GM19372 (cell line): Measurements from ENCODE around the gene SORBS1.

Experiments
- ATAC-seq: cut with Tn5 transposase; IDR thresholded peaks from one replicate; pipeline ENCODE4 v1.9.1; 2021; ENCODE audit warnings: mild to moderate bottlenecking, low read depth, moderate library complexity; ENCODE audit not compliant: unreplicated experiment

Gene SORBS1

DNA sequence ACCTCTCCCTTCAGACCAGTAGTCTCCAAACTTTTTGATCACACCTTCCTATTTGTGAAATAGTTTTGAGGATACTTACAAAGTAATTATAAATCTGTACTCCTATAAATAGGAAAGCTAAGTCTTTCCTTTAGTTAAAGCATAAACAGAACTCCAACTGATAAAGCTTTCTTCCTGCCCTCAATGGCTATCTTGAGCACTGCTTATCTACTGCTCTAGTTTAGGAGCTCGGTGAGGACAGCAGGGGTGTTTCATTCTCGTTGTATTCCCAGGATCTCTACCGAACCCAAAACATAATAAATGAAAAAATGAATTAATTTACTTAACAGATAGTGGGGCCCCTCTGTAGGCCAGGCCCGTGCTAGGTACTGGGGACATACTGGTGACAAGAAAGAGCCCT, 17.7 kb downstream of the SORBS1 start:
- ATAC-seq, result no peak

DNA sequence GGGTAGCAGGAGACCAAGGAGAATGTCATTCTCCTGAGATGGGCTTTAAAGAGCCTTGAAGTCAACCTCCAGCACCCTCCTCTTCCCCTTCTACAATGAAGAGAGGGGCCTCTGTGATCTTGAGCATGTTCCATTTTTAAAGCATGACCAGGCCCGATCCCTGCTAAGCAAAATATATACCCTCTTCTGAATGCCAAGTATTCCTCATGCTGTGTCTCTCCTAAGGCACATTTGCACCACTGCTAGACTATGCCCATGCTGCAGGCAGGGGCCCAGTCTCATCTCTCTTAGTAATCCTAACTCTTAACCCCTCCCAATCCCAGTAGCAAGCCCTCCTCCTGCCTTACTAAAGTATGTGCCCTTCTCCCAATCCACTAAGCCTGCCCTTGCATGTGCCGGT, 18.4 kb downstream of the SORBS1 start:
- ATAC-seq, result no peak

DNA sequence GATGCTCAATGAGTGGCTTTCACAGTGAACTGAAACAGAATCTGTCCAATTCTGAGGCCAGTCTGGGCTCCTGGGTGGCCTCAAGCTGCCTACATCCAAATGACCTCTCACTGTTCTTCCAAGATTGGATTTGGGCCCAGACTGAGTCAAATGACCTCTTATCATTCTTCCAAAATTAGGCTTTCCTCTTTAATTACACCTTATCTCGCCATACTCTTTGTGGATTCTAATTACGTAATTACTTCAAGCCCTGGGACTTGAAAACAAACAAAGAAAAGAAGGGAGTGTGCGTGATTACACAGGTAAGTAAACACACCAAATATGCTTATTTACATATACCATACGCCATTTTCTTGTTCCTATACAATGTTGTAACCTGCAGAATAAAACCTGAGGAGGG, 18.8 kb downstream of the SORBS1 start:
- ATAC-seq, result no peak

DNA sequence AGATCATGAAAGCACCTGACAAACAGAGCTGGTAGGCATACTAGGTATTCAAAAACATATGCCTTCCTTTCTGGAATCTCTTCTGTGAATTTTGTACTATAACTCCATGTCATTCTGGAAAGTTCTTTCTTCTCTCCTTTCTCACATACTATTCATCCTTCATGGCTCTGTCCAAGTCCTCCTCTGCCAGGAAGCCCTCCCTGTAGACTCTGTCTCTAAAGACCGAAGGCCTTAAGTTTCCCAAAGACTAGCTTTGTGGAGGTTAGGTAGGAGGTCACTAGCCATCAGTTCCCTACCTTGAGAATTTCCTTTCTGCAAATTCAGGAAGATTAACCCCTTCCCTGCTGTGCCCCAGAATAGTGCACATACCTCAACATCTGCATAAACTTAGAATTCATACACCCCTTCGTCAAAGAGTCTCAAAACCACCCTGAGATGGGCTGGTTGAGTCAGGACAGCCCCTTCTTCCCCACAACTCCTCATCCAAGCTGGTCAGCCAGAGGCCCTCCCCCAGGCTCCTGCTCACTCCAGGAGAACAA, 20.6 kb downstream of the SORBS1 start:
- no peak for ATAC-seq

DNA sequence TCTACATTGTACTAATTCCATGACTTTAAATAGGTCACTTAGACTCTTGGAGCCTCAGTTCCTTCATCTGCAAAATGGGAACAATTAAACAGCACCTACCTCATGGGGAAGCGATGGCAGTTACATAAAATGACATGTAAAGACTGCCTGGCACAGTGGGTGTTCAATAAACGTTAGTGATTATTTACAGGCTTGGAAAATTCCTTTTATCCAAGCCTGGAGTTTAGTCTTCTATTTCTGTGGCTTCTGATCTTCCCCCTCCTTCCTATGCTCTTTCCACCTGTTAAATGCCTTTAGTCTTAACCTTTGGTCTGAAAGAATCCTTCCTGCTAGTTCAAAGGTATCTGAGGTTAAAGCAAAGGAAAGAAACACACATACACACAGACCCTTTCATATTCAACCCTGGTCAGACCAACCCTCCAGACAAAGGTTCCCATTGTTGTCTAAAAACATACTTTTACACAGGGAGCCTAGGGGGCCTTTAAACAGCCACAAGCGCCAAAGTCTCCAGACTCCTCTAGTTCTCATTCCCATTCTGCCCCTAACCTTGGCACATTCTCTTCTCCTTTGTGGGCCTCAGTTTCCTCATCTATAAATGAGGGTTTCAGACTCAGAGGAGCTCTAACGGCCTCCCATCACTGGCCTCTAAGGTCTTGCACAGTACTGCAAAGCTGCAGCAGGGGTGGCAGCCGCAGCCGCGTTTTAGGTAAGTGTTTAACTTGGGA, 21.4 kb downstream of the SORBS1 start:
- no peak for ATAC-seq

DNA sequence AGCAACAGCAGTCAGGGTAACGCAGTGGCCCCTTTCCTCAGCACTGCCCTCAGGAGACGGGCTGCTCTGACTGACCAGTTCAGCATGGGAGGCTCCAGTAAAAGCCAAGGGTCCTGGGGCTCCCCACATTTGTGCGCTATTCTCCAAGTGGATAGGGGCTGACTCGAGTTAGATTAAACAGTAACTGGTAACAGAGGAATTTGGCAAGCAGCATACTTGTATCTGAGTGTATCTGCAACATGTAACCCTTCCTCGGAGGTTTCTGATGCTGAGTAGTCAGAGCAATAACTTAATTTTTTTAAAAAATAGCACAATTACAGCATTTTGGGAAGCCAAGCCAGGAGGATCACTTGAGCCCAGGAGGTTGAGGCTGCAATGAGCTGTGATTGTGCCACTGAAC, 22.8 kb downstream of the SORBS1 start:
- no peak for ATAC-seq

DNA sequence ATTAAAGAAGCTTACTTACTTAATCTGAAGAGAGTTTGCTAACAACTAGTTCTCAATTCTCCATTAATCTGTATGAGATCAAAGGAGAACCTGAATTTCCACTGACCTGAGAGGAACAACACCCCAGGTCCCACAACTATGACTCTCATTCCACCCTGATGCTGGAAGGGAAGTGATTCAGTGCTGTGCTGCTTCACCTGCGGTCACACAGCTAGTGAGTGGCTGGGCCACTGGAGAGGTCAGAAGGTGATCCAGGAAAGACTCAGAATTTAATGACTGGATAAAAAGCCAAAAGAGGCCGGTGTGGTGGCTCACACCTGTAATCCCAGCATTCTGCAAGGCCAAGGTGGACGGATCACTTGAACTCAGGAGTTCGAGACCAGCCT, 23.6 kb downstream of the SORBS1 start:
- ATAC-seq, result no peak

DNA sequence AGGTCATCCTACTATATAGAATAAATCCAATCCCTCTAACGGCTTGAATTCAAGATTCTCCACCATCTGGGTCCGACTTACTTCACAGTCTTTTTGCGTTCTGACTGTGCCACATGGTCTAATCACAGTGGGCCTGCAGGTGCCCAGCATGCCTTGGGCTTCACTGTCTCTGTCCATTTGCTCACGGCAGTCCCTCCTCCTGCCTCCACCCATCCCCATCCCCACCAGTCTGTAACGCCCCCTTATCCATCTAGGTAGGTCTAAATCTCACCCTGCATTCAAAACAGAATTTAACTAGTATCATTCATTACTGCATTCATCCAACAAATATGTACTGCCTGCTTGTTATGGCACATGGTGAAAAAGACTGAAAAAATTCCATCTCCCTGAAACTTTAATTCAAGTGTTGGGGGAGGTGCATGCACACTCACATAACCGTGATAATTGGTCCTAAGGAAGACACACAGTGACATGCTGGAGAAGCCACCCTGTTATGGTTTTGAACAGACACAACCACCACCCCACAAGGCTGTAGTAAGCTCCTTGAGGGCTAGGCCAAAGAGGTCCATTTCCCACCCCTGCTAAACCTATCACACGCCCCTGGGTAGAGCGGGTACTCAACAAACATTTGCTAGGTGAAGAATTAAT, 24.2 kb downstream of the SORBS1 start:
- ATAC-seq, result no peak

DNA sequence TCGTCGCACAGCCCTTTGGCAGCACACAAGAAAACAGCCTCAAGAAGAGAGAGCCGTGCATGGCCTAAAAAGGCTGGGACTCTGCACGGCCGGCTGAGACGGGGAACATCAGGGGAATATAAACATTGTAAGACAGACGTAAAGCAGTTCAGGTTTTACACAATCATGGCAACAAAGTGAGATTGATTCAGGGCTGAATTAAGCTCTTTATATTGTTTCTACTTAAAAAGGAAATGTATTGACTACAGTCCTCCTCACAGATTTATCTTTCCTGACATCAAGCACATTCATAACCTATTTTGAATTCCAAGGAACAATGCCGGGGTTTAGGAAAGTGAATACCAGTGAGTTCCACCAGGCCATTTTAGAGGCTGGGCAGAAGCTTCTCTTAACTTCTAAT, 25.2 kb downstream of the SORBS1 start:
- ATAC-seq, result no peak

DNA sequence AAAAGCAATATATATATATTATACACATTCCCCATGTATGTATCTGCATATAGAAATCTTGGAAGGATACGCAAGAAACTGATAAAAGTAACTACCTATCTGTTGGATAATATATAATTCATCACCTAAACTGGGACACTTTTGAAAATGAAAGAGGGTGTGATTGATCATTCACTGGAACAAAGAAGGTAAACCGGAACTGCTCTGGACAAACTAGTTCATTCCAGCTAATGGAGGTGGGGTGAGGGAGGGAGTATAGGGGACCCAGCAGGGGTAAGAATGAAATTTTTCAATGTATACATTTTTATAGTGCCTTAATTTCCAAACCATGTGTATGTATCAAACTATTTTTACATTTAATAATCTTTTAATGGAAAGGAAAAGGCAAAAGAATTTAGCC, 25.6 kb downstream of the SORBS1 start:
- no peak for ATAC-seq

DNA sequence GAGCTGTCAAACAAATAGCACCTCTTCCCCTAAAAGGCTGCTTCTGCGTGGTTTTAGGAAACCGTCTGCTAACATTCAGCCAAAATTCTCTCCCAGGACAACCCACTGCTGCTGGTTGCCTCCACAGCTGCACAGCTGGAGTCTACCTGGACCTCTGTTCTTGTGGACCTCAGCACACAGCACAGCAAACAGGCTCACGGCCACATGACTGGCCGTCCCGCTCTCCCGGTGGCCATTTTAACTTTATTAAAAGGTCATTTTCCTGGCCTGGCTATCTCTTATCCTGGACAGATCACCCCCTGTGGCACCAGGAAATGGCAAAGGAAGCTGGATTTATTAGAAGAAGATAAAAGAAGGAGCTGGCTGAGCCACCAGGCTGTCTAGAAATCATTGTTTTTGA, 27.6 kb downstream of the SORBS1 start:
- no peak for ATAC-seq

DNA sequence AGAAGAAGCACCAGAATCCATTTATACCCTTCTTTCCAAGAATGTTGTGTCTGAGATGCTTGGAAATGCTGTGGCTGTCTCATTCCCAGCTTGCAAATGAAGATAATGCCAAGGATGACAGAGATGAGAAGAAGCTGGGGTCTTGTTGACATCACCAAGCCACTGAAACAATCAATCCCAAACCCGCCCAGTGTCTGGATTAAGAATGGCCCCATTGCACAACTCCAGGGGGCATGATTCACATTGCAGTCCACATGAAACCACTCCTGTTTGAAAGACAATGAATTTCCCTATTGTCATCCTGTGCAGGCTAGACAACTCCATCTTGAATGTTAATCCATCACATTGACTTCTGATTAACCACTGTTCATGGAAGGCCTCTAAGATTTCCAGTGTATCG, 28.6 kb downstream of the SORBS1 start:
- ATAC-seq, result no peak

DNA sequence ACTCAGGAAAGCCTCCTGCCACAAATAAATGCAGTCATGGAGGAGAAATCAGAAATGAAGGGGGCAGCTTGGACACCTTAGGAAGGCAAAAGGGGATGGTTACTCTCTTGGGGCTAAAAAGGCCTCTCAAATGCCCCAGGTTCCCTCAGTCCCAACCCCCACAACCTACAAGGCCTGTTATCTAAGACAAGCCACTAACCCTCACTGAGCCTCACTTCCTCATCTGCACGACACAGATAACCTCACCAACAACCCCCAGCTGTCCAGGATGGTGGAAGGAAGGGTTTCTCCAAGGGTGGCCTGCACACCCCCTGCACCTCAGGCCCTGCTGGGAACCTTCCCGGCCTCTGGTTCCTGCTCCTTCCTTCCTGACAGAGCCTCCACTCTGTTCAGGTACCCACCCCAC, 29.2 kb downstream of the SORBS1 start:
- ATAC-seq, result no peak

DNA sequence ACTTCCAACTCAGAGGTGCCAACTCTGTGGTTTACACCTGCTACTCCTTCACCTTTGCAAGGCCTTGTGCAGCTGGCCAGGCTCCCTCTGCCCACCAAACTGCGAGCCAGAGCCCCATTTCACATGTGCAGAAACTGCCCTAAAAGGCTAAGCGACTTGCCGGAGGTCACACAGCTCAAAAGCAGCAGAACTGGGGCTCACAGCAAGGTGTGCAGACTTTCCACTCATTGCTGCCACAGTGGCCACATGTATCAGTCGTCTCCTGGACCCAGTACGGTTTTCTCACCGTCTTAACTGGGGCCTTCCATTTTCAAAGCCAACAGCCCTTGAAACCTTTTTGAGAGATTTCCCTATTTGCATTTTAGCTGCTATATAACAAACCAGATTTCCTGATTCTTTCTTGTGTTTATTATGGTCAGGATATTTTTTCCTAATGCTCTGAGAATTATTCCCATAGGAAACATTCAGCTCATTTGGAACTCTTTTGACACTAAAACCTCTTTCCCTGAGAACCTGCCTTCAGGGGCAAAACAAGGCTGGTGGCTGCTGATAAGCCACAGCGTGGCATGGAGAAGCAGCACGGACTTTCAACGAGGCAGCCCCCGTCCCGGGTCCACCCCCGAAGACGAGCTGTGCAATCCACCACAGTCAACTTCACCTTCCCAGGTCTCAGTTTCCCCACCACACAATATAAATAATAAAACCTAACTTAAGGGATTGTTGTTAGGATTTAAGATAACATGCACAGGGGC, 29.9 kb downstream of the SORBS1 start:
- no peak for ATAC-seq

DNA sequence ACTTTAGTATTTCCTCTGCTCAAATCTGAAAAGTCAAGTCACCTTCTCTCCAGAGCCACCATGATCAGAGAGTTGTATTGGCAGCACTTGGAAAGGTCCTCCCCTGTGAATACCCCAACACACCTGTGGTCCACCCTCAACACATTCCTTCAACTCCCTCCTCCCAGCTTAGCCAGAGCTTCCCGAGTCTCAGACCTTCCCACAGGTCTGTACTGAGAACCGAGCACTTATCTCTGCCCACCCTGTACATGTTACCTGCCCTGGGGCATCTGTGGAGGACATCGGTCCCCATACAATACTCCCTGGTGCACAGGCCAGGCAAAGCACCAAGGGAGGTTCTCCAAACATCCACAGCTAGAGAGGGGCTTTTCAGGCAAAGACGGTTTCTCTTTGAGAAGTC, 30.6 kb downstream of the SORBS1 start:
- ATAC-seq, result no peak

DNA sequence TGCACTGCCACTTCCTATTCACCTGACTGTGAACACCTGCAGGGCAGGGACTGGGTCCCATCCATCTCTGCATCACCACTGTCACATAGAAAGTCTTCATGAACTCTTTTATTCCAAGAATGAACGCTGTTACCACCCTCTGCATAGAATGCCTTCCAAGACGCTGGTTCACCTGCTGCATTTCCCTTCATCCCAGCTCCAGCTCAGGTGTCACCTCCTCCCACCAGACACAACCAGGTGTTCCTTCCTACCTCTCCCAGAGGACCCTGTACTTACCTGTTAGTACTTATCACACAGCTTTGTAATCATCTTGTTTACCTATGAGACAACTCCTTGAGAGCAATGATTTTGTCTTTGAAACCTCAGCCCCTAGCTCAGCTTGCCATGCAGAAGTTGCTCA, 31.1 kb downstream of the SORBS1 start:
- ATAC-seq, result no peak

DNA sequence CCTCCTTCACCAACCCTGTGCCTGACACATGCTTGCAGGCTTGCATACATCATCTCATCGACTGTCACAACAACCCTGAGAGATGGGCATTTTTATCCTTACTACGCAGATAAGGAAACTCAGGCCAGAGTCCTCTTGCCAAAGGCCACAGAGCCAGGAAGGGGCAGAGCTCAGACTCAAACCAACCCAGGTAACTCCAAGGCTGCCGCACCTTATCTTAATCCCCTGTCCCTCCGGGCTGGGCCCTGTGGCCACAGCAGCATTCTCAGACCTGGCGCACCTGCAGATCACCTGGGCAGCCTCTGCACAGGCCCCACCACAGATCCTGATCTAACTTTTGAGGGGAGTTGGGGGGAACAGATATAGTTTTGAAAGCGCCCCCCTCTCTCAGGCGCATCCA, 35.1 kb downstream of the SORBS1 start:
- ATAC-seq, result no peak

DNA sequence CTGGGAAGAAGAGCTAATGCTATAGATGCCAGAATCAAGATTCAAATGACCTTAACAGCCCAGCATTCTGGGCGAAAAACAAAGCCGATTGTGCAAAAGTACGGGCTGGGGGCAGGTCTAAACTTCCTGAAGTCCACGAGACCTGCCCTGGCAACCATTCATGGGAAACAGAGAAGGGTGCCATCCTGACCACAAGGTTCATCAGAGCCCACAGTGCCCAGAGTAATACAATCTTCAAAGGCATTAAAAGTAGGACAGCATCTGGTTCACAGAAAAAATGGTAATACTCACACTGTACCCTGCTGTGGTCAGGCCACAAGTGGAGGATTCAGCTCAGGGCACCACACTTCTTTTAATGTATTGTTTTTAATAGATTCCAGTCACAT, 36.1 kb downstream of the SORBS1 start:
- no peak for ATAC-seq

DNA sequence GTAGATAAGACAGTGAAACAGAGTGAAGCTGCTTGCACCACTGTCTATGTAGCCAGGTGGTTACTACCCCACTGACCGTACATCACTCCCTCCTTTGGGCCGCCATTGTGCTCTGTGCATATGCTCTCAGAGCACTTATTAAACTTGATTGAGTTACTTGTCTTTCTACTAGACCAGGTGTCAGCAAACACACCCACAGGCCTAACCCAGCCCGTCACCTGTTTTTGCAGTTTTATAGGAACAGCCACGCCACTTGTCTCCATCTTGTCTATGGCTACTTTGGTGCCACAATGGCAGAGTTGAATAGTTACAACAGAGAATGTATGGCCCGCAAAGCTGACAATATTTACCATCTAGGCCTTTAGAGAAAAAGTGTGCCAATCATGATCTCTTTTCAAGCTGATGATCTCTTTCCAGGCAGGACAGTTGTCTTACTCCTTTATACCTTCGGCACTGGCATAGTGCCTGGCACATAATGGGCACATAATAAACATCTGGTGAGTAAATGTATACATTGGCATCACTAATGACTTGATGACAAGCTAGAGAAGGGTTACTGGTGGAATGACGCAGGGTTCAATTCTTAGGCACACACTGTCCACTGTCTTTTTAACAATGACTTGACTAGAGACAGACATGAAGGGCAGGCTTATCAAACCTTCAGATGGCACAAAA, 36.7 kb downstream of the SORBS1 start:
- no peak for ATAC-seq

DNA sequence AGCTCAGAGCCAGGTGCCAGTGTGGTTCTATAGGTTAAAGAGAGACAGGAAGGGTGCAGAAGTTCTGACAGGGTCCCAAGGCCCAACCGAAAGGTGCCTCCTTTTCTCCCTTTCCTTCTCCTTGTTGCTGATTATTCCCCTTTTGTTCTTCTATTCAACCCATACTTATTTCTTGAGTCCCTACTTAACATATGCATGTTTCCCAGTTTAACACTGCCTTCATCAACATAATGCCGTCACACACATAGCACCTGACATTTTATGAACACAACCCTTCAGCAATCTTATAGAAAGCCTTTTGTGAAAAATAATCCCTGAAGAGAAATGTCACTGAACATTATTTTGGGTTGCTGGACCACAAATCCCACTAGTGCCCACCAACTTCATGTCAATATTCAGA, 39.1 kb downstream of the SORBS1 start:
- ATAC-seq, result no peak

DNA sequence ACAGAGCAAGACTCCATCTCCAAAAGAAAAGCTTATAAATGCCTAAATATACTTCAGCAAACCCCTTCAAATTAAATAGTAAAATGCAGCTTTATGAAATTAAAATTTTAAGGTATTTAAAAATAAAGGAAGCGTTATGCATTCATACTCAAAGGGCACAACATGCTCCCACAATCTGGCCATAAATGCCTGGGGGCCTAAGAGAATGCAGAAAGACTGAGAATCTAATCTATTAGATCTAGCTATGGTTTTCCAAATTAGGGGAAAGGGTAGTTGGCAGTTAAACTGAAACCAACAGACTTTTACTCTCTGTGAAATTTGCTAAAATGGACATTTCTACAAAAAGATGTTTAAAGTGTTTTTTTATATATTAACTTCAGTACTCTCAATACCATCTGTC, 40.6 kb downstream of the SORBS1 start:
- no peak for ATAC-seq
